ENCODE data around the gene TMEM236.

The TMEM236 gene

GRCh38 chr10:17820943-17821342, 68.9 kb downstream of the TMEM236 start:
- DNase-seq (ENCODE audit: low read depth in 2 of 2) = no peak

- no peak for DNase-seq (ENCODE audit: low read depth in 2 of 2)
Observed at GRCh38 chr10:17821893-17822292, 69.9 kb downstream of the TMEM236 start.

GRCh38 chr10:17831341-17831740, 79.3 kb downstream of the TMEM236 start:
- DNase-seq (ENCODE audit: low read depth in 2 of 2) = no peak

- DNase-seq (ENCODE audit: low read depth in 2 of 2) = no peak
Observed at GRCh38 chr10:17831896-17832295, 79.9 kb downstream of the TMEM236 start.

DNA sequence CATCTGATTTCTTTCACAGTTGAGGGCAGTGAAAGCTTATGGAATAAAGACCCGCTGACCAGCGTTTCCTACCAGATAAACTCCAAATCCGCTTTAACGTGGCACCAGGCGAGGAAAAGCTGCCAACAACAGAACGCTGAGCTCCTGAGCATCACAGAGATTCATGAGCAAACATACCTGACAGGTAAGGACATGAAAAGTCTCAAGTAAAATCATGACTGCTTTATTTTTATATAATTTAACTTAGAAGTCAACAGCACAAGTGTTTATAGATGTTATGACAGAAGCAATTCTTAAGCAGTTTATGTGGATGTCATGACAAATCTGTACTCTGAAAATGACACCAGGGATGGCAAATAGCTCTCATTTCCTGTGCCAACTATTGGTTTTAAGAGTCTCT, 81.7 kb downstream of the TMEM236 start:
- no peak for DNase-seq (ENCODE audit: low read depth in 2 of 2)

- no peak for DNase-seq (ENCODE audit: low read depth in 2 of 2)
Observed at GRCh38 chr10:17835688-17836087, 83.7 kb downstream of the TMEM236 start.

DNA sequence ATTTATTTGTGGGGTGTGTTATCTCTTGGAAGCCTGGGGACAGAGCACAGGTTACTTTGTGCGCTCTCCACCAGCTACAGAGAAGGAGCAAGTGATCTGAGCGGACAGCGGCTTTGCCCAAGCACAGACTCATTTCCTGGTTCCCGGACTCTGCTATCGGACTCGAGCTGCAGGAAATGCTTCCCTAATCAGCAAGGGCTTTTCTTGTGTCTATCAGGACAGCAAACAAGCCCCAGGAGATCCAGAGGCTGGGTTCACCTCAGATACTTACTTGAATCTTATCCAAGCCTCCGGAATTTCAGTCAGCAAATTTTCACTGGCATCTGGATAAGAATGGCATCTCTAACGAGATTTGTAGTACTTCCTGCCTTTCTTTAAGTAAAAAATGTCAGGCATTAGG, 84.9 kb downstream of the TMEM236 start:
- no peak for DNase-seq (ENCODE audit: low read depth in 2 of 2)

- DNase-seq (ENCODE audit: low read depth in 2 of 2) = no peak
Observed at GRCh38 chr10:17838080-17838648, 86.2 kb downstream of the TMEM236 start.

DNA sequence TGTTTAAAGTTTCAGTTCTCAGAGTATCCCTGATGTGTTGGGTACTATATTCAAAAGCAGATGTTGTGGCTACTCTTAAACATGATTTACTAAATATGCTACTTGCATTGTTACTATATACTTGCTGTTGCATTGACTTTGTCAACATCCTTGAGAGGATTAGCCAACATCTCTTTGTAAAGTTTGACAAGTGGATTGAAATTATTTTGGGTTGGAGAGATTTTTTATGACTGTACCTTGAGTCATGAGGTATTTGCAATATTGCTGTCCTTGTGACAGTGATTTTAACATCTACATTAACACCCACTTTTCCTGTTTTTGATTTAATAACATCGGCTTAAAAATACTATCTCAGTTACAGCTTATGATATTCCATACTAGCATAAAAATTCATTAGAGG, 89.0 kb downstream of the TMEM236 start:
- DNase-seq (ENCODE audit: low read depth in 2 of 2) = no peak

DNA sequence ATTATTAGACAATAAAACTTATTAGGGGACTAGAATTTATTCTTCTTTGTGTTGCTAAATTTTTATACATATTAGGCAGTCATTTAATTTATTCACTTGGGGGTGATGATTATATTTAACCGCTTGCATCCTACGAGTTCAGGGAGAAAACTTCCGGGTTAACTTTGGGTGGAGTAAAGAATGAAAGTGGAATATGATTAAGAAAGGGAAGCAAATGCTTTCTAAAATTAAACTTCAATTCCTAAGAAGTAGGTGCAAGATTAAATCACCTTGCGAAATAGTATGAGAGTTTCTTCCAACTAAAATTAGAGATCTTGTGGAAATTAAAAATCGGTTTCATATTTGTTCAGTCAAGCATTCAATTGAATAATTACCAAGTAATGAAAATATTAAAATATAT, 90.6 kb downstream of the TMEM236 start:
- no peak for DNase-seq (ENCODE audit: low read depth in 2 of 2)

DNA sequence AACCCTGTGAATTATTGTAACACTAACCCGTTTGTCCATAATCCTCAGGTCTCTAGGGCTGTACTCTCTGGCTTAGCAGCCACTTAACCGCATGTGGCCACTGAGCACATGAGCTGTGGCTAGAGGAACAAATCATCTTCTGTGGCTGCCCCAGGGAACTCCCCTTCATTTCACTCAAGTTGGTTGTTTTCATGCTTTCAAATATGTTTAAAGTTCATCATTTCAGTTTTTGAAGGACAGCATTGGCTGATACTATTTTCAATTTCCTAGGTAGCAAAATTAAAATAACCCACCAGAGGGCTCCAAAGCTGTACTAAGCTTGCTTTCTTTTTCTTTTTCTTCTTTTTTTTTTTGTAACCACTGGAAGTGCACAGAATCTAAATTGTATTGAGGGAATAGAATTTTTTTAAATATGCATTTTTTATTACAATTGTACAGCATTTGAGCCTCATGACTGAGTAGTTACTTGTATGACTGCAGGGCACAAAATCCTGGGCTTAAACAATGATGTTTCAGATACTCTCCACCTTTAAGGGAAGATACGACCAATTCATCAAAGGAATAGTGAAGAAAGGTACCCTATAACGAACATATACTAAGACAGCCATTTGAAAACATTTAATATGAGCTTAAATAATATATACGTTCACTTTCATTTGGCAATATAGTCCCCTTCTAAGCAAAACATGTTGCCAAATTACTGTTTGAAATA, 95.7 kb downstream of the TMEM236 start:
- DNase-seq (ENCODE audit: low read depth in 2 of 2) = no peak

DNA sequence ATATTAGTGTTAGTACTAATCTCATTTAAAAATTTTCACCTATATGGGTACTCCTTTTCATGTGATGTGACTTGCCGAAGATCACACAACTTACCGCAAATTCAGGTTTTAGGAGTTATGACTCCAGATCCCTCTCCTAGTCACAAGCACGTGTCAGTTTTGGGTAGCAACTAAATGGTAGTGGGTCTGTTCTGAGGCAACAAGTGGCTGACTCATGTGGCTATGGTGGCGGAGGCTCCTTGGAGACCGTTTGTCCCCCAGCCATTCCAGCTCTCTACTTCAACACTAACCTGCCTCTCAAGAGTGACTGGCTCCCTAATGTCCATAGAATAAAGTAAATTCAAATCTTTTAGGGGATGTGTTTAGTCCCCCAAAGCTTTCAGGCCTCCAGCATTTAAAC, 96.6 kb downstream of the TMEM236 start:
- no peak for DNase-seq (ENCODE audit: low read depth in 2 of 2)
